Mucosa of descending colon (tissue), 3 donors: ENCODE data around the gene IQGAP2. TPM values are rescaled to one million over a fixed set of nuclear protein-coding genes. Genes with fewer than 3 reads are reported as not detected.
"Not testable (repeated sequence)": the region's sequence is repeated elsewhere in the genome, so short reads cannot be mapped to it uniquely, and the experiment has no call there.

Source experiments
- ATAC-seq: fragments of 200-7000 bp; cut with Tn5 transposase; one replicate; pipeline ENCODE4 v1.9.1; 2020; ENCODE audit warnings: mild to moderate bottlenecking, moderate library complexity
- DNase-seq, 3 donors: peaks; one replicate each; pipeline ENCODE4 v3.0.0-alpha.2; 2020
- H3K36me3 ChIP-seq: fragments of 200-600 bp; one replicate; pipeline ENCODE4 v1.8.0; 2021; ENCODE audit warnings: low read depth, mild to moderate bottlenecking
- H3K4me1 ChIP-seq: fragments of 200-600 bp; one replicate; pipeline ENCODE4 v1.8.0; 2021; ENCODE audit warnings: low read depth, mild to moderate bottlenecking
- H3K4me3 ChIP-seq: fragments of 200-600 bp; one replicate; pipeline ENCODE4 v1.8.0; 2021; ENCODE audit warnings: mild to moderate bottlenecking
- H3K9me3 ChIP-seq: fragments of 200-600 bp; one replicate; pipeline ENCODE4 v1.8.0; 2021; ENCODE audit warnings: mild to moderate bottlenecking
- CTCF ChIP-seq: fragments of 200-600 bp; IDR thresholded peaks from one replicate; pipeline ENCODE4 v1.8.0; 2022; ENCODE audit warnings: antibody characterized with exemption, mild to moderate bottlenecking
- intact Hi-C, 2 donors: fragments of 100-400 bp; cut with DNase I in 1 of 2; cut with micrococcal nuclease in 1 of 2; formaldehyde crosslinking; loops; one replicate each; pipeline versions ENCODE4 v1.11.0 to v1.11.1; 2022; cut with DNase I, micrococcal nuclease
- total RNA-seq, 3 donors: library from RNA; stranded (reverse); fragmentation: NEBNext Ultra II Directional in 2 of 3; extraction: Animal tissue kit (Norgen Biotek cat#: 25700) in 2 of 3; gene quantifications; one replicate each; pipeline versions ENCODE4 v1.2.1 to v1.2.4, GENCODE V29; 2021 to 2023
- donor health status: DM: no; HTN: no; CAD: no; lungs with moderate emphysema.
- donor health status: DM: no; HTN: no; CAD: no.
- donor health status: DM: no; HTN: yes; CAD: no.

The IQGAP2 gene
- total RNA-seq, 3 donors from 2014 or later: 59.7 to 159 (median 84.8) TPM

GRCh38 chr5:76736679-76737556, 333.8 kb downstream of the IQGAP2 start:
- no peak for DNase-seq
- no peaks in the 10 kb centered on the region for H3K4me1 ChIP-seq
- no peak overlapping the region for H3K4me3 ChIP-seq
- no peaks in the 10 kb centered on the region for H3K9me3 ChIP-seq
- TF ChIP-seq CTCF: no peak
- intact Hi-C loops: no loop called here
- no peaks in the 10 kb centered on the region for H3K36me3 ChIP-seq
- no peak for ATAC-seq

GRCh38 chr5:76737846-76738245, 334.8 kb downstream of the IQGAP2 start:
- Histone ChIP-seq H3K36me3 (no peaks in the 10 kb centered on the region), H3K4me1 (no peaks in the 10 kb centered on the region), H3K4me3 (no peak overlapping the region), H3K9me3 (no peaks in the 10 kb centered on the region)
- no peak for ATAC-seq
- no peak for TF ChIP-seq CTCF
- intact Hi-C loops: no loop called here
- DNase-seq: no peak

- intact Hi-C loops, H3K4me3 ChIP-seq, H3K4me1 ChIP-seq, H3K9me3 ChIP-seq, DNase-seq, H3K36me3 ChIP-seq, ATAC-seq: not testable (repeated sequence)
These were observed 338.4 kb downstream of the IQGAP2 start for GRCh38 chr5:76741506-76741905.

GRCh38 chr5:76742583-76742982, 339.5 kb downstream of the IQGAP2 start:
- DNase-seq: no peak
- Histone ChIP-seq H3K4me1 (no peaks in the 10 kb centered on the region), H3K9me3 (no peaks in the 10 kb centered on the region), H3K4me3 (no peak overlapping the region), H3K36me3 (no peaks in the 10 kb centered on the region)
- ATAC-seq: no peak
- intact Hi-C loops: no loop called here
- TF ChIP-seq CTCF: no peak

GRCh38 chr5:76744632-76745031, 341.5 kb downstream of the IQGAP2 start:
- Histone ChIP-seq H3K4me1 (no peaks in the 10 kb centered on the region), H3K9me3 (no peaks in the 10 kb centered on the region), H3K36me3 (no peaks in the 10 kb centered on the region), H3K4me3 (no peak overlapping the region)
- ATAC-seq: no peak
- intact Hi-C loops: no loop called here
- TF ChIP-seq CTCF: no peak
- DNase-seq: no peak

- Histone ChIP-seq H3K9me3 (no peaks in the 10 kb centered on the region), H3K36me3 (no peaks in the 10 kb centered on the region), H3K4me1 (no peaks in the 10 kb centered on the region), H3K4me3 (no peak overlapping the region)
- intact Hi-C loops: no loop called here
- no peak for DNase-seq
- TF ChIP-seq CTCF: no peak
- ATAC-seq: no peak
These were observed 342.6 kb downstream of the IQGAP2 start for GRCh38 chr5:76745670-76746069.
